Mononuclear cell (primary cell): ENCODE measurements around the gene STK11. TPM values are rescaled to one million over a fixed set of nuclear protein-coding genes. Genes with fewer than 3 reads are reported as not detected.

ENCODE experiments used
- H3K27me3 ChIP-seq: 2 replicates; pipeline ENCODE4 v1.6.0; 2011; ENCODE audit warnings: low read length, control low read depth; ENCODE audit not compliant: insufficient read depth
- H3K4me1 ChIP-seq: 2 replicates; pipeline ENCODE4 v1.5.1; 2011; ENCODE audit warnings: mild to moderate bottlenecking, low read length, control low read depth; ENCODE audit not compliant: insufficient read depth
- H3K4me3 ChIP-seq: 2 replicates; pipeline ENCODE4 v1.5.1; 2011; ENCODE audit warnings: mild to moderate bottlenecking, low read length, moderate library complexity
- H3K9me3 ChIP-seq: 2 replicates; pipeline ENCODE4 v1.5.1; 2011; ENCODE audit warnings: low read depth, mild to moderate bottlenecking, control low read depth, low read length
- total RNA-seq: library from RNA; depleted of rRNA; stranded (reverse); fragments of >200 nt; gene quantifications from one replicate; pipeline ENCODE4 v1.2.3, GENCODE V29; 2012

The STK11 gene
- total RNA-seq, 1 donor = 36.7 TPM

- H3K9me3 ChIP-seq = no peaks in the 10 kb centered on the region
- peak overlapping the region; percentile 68 for H3K4me3 ChIP-seq
- H3K27me3 ChIP-seq = no peaks in the 10 kb centered on the region
- peaks cover 92% of the 10 kb centered on the region for H3K4me1 ChIP-seq
Measured at GRCh38 chr19:1269478-1270212, 64.1 kb downstream of the STK11 start.

GRCh38 chr19:1270213-1270853, 64.8 kb downstream of the STK11 start:
- Histone ChIP-seq H3K4me1 (peaks cover 91% of the 10 kb centered on the region), H3K27me3 (no peaks in the 10 kb centered on the region), H3K4me3 (peak overlapping the region; percentile 68), H3K9me3 (no peaks in the 10 kb centered on the region)

GRCh38 chr19:1270854-1271527, 65.4 kb downstream of the STK11 start:
- no peaks in the 10 kb centered on the region for H3K27me3 ChIP-seq
- H3K9me3 ChIP-seq = no peaks in the 10 kb centered on the region
- no peak overlapping the region for H3K4me3 ChIP-seq
- peaks cover 87% of the 10 kb centered on the region for H3K4me1 ChIP-seq

- Histone ChIP-seq H3K9me3 (no peaks in the 10 kb centered on the region), H3K27me3 (no peaks in the 10 kb centered on the region), H3K4me1 (peaks cover 87% of the 10 kb centered on the region), H3K4me3 (no peak overlapping the region)
Measured at GRCh38 chr19:1271528-1272422, 66.2 kb downstream of the STK11 start.

GRCh38 chr19:1272423-1273262, 67.1 kb downstream of the STK11 start:
- no peak overlapping the region for H3K4me3 ChIP-seq
- no peaks in the 10 kb centered on the region for H3K27me3 ChIP-seq
- no peaks in the 10 kb centered on the region for H3K9me3 ChIP-seq
- peaks cover 84% of the 10 kb centered on the region for H3K4me1 ChIP-seq

DNA sequence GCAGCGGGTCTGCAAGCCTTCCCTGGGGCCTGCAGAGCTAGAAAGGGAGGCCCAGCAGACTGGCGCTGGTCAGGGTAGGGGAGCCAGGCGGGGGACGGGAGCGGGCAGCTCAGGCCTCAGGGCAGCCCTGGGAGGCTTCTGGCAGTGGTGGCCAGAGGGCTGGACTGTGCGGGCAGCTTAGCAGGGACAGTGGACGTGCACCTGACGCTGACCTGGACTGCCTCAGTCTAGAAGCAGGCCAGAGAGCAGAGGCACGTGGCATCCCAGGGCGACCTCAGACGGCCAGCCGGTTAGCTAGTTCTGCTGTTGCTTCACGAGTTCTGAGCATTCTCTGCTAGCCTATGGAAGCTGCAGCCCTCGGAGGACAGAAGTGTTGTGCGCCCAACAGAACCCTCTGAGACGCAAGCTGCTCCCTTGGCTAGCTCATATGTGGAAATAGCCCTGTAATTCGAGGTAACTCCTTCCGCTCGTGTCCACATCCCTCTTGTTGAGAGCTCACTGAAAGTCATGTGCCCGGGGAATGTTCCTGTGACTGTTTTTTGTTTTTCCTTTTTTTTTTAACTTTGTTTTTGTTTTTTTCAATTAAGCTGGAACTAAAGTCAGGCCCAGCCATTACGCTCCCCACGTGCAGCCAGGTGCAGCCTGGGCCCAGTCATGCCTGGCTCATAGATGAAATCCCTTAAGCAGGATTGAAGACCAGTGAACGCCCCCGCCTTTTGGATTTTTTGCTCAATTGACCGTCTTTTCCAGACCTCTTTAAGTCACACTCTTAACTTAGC, 67.9 kb downstream of the STK11 start:
- H3K4me3 ChIP-seq = no peak overlapping the region
- H3K27me3 ChIP-seq = no peaks in the 10 kb centered on the region
- no peaks in the 10 kb centered on the region for H3K9me3 ChIP-seq
- peaks cover 76% of the 10 kb centered on the region for H3K4me1 ChIP-seq

- Histone ChIP-seq H3K4me3 (no peak overlapping the region), H3K4me1 (peaks cover 71% of the 10 kb centered on the region), H3K9me3 (no peaks in the 10 kb centered on the region), H3K27me3 (no peaks in the 10 kb centered on the region)
Measured at GRCh38 chr19:1274081-1274851, 68.7 kb downstream of the STK11 start.

DNA sequence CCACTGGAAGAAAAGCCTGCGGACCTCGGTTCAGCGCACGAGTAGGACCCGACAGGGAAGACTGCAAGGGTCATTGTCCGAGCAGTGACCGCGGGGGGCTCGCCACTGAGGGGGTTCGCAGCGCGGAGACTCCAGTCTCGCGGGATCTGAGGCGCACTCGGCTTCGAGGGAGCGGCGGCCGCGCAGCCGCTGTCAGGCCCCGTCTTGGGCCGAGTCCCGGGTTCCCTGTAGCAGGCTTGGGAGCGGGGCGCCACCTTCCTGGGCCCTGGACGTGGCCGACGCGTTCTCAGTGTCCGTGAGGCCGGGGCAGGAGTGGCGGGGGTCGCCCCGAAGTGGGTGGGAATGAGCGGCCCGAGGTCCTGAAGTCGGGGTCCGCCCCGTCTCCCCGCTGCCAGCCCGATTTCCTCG, 69.3 kb downstream of the STK11 start:
- no peaks in the 10 kb centered on the region for H3K9me3 ChIP-seq
- peaks cover 69% of the 10 kb centered on the region for H3K4me1 ChIP-seq
- H3K27me3 ChIP-seq = no peaks in the 10 kb centered on the region
- peak overlapping the region; percentile 61 for H3K4me3 ChIP-seq

DNA sequence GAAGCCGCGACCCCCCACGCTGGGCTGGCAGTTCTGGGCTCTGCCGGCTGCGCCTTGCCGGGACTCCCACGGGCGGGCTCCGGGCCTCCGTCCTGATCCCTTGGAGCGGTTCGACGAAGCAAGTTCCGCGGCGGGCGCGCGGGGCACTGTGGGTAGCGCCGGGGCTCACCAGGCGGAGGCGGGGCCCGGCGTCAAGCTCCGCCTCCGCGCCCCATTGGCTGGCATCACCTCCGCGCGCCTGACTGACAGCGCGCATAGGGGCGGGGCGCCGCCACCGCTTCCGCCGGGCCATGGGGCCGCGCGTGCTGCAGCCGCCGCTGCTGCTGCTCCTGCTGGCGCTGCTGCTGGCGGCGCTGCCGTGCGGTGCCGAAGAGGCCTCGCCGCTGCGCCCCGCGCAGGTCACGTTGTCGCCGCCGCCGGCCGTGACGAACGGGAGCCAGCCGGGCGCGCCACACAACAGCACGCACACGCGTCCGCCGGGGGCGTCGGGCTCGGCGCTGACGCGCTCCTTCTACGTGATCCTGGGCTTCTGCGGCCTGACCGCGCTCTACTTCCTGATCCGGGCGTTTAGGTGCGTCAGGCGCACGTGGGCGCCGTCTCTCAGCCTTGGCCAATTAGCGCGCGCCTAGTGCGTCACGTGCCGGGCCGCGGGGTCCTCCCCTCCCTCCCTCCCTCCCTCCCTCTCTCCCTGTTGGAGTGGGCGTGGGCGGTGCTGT, 69.8 kb downstream of the STK11 start, which contains the start of gene FAM174C:
Gene FAM174C, plus strand, starts transcription at position 271 of the 716 bp plus-strand sequence. Its CDS starts 20 bp downstream, at position 291.
- peaks cover 63% of the 10 kb centered on the region for H3K4me1 ChIP-seq
- H3K4me3 ChIP-seq = peak within 1 kb of the TSS; percentile 61
- no peaks in the 10 kb centered on the region for H3K9me3 ChIP-seq
- H3K27me3 ChIP-seq = no peaks in the 10 kb centered on the region

DNA sequence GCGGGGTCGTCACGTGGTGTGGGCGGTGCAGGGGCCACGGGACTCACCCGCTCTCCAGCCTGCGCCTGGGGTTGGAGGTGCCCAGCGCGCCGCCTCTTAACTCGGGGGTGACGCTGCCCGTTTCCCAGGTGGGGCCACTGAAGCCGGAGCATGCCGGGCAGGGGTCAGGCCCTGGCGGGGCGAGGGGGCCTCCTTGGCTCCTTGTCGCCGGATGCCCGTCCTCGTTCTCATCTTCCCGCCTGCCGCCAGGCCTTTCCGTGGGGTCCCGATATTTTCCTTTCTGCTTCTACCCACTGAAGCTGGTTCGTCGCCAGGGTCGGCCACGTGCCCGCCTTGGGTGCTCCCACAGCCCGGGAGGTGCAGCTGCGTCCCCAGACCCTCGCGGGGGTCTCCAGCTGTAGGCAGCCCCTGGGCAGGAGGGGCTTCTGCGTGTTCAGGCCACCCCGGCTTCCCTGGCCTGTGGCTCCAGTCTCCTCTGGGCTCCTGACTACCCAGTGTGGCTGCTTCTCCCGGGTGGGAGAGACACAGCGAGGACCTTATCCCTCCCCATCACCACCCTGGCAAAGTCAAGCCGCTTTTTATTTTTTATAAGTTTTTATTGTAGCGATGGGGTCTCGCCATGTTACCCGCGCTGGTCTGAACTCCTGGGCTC, 70.5 kb downstream of the STK11 start:
- H3K27me3 ChIP-seq = no peaks in the 10 kb centered on the region
- H3K4me3 ChIP-seq = peak overlapping the region; percentile 61
- peaks cover 56% of the 10 kb centered on the region for H3K4me1 ChIP-seq
- H3K9me3 ChIP-seq = no peaks in the 10 kb centered on the region

GRCh38 chr19:1276628-1277022, 71.0 kb downstream of the STK11 start:
- peaks cover 51% of the 10 kb centered on the region for H3K4me1 ChIP-seq
- peak overlapping the region; percentile 61 for H3K4me3 ChIP-seq
- no peaks in the 10 kb centered on the region for H3K27me3 ChIP-seq

DNA sequence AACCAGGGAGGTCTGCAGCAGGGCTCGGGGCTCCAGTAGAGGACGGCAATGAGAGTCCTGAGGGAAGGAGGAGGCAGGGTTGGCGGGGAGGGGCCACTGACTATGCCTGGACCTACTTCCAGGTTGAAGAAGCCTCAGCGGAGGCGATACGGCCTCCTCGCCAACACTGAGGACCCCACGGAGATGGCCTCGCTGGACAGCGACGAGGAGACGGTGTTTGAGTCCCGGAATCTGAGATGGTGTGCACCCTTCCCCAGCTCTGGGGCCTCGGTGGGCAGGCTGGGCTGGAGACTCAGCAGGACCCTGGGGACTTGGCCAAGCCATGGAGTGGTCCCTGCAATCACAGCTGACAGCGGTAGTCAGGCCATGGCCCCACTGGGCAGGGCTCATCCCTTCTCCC, 71.5 kb downstream of the STK11 start:
- H3K27me3 ChIP-seq = no peaks in the 10 kb centered on the region
- no peak overlapping the region for H3K4me3 ChIP-seq
- no peaks in the 10 kb centered on the region for H3K9me3 ChIP-seq
- peaks cover 47% of the 10 kb centered on the region for H3K4me1 ChIP-seq

More at GRCh38 chr19:1276628-1277022, 71.0 kb downstream of the STK11 start:
- no peaks in the 10 kb centered on the region for H3K9me3 ChIP-seq
